Stimulated activated CD8-positive, alpha-beta memory T cell treated with anti-CD3 and anti-CD28 coated beads, Interleukin-2, amount 100 ng/mL, for 1 hour (primary cell): ENCODE data around the gene MARK3.

Experiments
- DNase-seq, 2 donors: peaks; one replicate each; pipeline ENCODE4 v3.0.0-alpha.2; 2020; ENCODE audit warnings: low read depth in 2 of 2

MARK3 gene

GRCh38 chr14:103393676-103394626 lies 8.7 kb downstream of the MARK3 start:
- no peak for DNase-seq

GRCh38 chr14:103395244-103395643 lies 10.0 kb downstream of the MARK3 start:
- DNase-seq, result no peak

DNA sequence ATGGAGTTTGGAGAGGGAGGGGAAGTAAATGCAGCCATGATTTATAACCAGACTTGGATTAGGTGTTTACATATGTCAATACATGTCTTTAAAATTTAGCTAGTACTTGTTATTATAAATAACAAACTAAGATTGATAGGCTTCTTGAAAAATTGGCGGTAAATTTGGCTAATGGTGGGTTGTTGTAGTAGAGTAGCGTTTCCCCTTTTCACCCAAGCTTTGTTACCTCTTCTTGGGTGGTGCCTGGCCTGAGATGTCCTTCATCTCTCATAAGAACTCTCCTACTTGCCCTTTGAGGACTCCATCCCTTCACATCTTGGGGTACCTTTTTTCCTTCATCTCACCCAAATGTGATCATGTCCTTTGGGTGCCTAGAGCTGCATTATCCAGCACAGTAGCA lies 11.2 kb downstream of the MARK3 start:
- DNase-seq, result no peak

DNA sequence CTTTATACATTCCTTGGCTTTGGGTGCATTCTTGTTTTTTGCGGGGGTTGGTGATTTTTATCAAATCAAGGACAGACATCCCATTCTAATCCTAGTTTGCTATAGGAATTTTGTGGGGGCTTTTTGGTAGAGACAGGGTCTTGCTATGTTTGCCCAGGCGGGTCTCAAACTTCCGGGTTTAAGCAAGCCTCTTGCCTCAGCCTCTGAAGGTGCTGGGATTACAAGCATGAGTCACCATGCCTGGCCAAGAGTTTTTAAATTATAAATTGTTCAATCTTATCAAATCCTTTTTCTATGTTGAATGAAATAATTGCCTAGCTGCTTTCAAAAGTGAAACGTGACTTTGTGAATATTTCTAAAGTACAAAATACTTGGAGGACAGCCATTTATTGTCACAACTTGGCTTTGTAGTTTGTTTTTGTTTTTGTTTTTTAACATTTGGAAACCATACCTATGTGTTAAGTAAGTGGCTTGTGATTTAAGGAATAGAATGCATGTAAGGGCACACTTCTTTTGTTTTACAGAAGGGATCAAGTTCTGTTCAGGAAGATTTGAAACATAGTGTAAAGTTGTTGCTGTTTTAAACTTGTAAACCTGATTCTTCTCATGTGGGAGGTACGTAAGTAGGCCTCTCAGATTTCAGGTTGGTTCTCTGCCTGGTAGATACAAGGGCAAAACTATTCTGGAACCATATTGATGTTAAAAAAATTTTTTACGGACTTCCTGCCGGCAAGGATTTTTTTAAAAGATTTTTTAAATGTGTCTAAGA lies 13.4 kb downstream of the MARK3 start:
- DNase-seq, result no peak

DNA sequence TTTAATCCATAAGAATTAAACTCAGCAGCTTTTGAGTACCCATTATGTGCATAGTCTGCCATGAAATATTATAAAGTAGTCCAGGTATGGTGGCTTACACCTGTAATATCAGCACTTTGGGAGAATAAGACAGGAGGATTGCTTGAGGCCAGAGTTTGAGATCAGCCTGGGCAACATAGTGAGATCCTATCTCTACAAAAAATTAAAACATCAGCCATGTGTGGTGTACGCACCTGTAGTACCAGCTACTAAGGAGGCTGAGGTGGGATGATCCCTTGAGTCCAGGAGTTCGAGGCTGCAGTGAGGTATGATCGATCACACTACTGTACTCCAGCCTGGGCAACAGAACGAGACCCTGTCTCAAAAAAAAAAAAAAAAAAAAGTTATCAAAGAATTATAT lies 15.3 kb downstream of the MARK3 start:
- DNase-seq, result no peak

DNA sequence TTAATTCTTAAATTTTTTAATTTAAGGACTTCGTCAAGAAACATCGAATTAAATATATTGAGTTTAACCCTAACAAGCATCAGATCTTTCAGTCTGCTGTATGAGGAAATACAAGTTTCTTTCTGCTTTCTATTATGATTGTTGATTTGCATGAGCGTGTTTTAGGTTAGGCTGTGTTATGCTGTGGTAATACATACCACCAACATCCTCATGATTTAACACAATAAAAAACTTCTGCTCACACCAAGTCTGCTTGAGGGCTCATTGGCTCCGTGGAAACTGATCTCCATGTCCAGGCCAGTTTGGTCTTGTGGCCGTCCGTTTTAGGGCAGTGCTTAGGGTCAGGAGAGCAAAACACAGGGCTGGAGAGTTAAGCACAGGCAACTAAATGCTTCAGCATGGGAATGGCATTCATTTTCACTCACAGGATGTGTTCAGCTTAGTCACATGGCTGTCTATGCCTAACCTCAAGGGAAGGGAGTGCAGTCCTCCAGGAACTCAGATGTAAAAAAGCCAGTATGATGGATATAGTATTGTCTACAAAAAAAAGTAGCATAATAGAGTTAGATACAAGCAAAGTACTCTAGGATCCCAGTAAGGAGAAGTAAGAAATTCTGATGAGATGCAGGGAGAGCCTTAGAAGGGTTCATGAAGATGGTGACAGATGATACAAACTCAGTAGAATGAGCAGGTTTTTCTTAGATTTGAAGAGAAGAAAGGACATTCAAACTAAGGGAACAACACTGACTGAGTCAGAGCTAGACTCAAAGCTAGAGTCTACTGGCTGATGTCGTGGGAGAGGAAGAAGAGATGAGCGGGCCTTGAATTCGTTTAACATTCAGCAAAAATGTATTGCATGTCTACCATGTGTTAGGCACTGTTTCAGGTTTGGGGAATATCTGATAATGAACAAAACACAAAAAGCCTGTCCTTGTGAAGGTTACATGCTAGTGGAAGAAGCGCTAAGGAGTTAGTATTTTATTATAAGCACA lies 16.3 kb downstream of the MARK3 start:
- DNase-seq, result no peak

- no peak for DNase-seq
Measured at GRCh38 chr14:103402695-103403094, 17.5 kb downstream of the MARK3 start.

DNA sequence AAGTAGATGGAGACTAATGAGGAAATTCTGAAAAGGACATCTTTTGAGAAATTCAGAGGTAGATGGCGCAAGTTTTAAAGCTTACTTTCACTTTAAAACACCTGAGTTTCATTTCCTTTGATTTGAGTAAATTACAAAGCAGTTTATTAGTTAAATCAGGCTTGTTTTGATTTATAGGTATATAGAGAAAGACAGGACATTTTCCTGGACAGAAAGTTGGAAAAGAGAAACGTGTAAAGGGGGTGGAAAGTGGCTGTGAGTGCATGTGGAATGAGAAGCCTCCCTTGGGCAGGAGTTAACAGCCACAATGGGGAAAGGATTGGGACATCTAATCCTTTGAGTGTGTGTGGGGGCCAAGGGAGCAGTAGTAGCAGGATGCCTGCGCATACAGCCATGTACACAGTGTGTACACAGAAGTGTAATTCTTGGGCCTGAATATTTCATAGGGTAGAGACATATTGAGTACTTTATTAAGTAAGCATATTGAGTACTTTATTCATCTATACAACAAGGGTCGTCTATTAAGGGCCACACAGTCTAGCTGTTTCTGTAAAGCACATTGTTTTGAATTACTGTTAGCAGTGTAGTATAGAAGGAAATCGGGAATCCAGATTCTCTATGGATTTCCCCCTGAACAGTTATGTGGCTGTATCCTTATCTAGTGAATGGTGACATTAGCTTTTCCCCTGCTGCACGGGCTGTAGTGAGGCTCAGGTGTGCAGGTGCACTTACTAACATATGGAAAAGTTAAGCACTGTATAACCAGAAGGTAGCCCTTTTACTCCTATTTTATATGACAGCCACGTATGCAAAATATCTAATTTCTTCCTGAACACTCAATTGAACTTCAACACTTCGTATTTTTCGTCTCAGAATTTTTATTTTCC lies 19.1 kb downstream of the MARK3 start:
- no peak for DNase-seq

DNA sequence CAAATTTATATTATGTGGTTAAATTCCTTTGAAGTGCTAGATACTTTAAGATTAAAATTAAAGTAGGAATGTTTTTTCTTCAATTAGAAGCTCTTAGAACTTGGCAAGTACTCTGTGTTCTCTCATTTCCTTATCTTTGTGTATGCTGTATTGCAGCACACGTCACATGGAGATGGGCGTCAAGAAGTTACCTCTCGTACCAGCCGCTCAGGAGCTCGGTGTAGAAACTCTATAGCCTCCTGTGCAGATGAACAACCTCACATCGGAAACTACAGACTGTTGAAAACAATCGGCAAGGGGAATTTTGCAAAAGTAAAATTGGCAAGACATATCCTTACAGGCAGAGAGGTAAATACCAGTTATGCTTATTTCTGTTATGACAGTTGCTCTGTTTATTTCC lies 19.7 kb downstream of the MARK3 start:
- DNase-seq, result no peak

DNA sequence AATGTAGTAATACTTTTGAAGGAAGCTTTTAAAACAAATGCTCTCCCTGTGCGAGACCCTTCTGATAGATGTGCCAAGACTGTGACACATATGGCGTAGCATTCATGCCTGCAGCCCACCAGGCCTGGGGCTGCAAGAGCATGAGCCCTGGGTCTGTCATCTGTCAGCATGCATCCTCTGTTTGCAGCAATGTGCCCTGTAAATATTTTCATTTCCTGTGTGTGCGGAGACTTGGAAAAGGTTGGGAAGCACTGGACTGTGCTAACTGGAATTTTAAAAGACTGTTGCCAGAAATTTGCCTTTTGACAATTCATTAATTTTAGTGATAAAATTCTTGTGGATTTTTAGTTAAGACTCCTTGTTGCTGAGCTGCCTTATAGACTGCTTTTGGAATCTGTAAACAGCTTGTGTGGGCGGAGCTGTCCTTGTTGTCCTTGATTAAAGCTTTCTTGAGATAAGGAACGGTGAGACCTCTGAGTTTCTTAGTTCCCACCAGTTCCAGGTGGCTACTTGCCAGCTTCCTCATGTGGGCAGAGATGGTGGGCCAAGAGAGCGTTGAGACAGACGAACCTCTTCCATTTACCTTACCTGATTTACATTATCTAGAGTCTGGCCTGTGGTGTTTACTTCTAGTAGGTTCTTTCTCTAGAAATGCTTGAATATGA lies 23.4 kb downstream of the MARK3 start:
- DNase-seq, result no peak

- DNase-seq, result no peak
Measured at GRCh38 chr14:103416916-103417315, 31.7 kb downstream of the MARK3 start.

DNA sequence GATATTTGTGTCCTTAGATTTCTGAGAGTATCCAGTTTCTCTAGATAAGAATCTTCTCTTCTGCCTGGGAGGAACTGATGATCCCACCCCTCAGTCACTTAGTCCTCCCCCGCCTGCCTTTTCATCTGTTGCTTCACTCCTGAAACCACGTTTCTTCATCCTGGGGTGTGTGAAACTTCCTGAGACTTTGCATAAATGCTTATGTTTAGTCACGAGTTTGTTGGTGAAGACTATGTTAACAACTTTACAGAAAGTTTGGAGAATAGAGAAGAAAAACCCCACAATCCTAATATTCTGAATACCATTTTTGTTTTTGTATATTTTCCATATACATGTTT lies 33.2 kb downstream of the MARK3 start:
- no peak for DNase-seq

- DNase-seq, result no peak
Measured at GRCh38 chr14:103421556-103421955, 36.3 kb downstream of the MARK3 start.

DNA sequence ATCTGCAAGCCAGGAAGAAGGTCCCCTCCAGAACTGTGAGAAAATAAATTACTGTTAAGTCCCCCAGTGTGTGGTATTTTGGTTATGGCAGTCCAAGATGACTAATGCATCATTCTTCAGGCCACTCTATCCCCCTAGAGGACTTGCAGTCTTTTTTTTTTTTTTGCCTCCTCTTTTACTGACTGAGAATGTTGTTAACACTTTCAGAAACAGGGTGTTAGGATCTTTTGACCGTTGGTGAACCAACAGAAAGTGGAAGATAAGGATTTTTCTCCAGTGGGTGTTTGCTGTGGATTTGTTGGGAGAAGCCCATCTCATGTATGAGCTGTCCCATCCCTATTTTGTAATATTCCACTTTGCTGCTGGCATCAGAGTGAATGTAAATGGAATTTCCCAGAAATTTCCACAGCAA lies 37.8 kb downstream of the MARK3 start:
- no peak for DNase-seq

GRCh38 chr14:103427485-103428443 lies 42.5 kb downstream of the MARK3 start:
- no peak for DNase-seq

DNA sequence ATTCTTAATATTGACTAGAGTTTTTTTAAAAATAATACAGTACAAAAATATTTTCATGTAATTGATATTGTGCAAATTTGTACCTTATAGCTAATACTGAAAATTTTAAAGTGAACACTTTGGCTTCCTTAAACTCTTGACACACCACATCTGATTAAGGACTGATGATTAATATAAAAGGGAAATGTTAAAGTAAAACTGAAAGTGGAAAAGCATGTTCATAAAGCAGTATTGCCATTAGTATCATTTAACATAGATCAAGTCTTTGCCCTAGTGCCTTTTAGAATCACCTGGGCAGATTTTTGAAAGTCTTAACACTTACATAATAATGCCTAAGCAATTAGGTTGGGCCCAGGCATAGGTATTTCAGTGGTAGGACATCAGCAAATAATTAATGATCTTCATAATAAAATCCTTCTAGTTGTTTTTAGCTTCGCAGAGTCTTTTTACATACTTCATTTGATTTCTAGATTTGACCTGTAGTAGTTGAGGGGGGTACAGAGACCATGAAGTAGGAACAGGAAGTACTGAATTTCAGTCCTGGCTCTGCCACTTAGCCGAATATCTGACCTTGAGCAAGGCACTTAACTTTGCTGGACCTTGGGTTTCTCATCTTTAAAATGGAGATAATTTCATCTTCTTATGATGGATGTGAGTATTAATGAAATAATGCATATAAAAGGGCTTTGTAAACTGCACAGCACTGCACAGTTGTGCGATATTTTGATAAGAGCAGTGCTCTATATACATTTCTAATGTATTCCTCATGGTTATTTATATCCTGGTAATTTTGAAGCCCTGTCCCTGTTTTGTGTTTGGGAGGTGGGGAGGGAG lies 43.7 kb downstream of the MARK3 start:
- DNase-seq, result no peak

DNA sequence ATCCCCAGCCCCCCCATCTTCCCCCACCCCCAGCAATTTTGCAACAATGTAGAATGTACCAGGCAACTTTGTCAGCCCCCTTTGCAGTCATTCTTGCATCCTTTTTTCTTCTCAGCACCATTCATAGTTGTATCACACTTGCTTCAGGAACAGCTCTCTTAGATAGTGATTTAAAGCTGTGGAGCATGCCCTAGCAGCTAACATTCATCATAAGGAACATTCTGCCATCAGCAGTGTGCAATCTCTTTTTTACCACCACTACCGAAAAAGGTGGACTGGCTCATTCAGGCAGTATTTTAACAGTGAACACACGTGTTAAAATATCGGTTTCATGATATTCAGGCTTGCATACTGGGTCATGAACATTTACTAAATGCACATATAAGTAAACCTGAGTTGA lies 45.1 kb downstream of the MARK3 start:
- no peak for DNase-seq

DNA sequence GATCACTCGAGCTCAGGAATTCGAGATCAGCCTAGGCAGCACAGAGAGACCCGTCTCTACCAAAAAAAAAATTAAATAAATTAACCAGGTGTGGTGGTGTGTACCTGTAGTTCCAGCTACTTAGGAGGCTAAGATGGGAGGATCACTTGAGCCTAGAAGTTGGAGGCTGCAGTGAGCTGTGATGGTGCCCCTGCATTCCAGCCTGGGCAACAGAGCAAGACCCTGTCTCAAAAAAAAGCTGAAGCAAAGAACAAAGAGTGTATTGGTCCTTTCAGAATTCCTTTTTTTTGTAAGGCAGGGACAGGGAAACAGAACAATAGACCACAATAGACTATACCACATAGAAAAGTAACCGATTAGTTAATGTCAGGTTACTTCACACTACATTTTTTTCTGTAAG lies 47.4 kb downstream of the MARK3 start:
- DNase-seq, result no peak
